Omental fat pad (tissue), 4 donors: ENCODE measurements around the gene PPP1R7. TPM values are rescaled to one million over a fixed set of nuclear protein-coding genes. Genes with fewer than 3 reads are reported as not detected.
A peak's percentile ranks its signal among the peaks of the same experiment; 100 is the strongest.

Experiments
- ATAC-seq: fragments of 150-250 bp; one replicate; pipeline ENCODE4 v1.9.1; 2016; ENCODE audit warnings: mild to moderate bottlenecking, moderate library complexity; ENCODE audit not compliant: low FRiP score
- DNase-seq: peaks from one replicate; pipeline ENCODE4 v3.0.0-alpha.2; 2019; ENCODE audit warnings: low spot score
- total RNA-seq, 4 donors: library from RNA; depleted of rRNA; stranded (reverse); fragments of >200 nt; gene quantifications; one replicate each; pipeline ENCODE4 v1.1.0, GENCODE V29; 2016
- TF ChIP-seq, protein P1 (sequence below), 3 donors: fragments of 450-650 bp; IDR thresholded peaks; one replicate each; pipeline ENCODE4 v1.5.1; 2016 to 2017; ENCODE audit warnings: antibody characterized with exemption in 3 of 3, mild to moderate bottlenecking in 3 of 3, moderate library complexity in 2 of 3

Gene PPP1R7
- total RNA-seq, 4 donors from 2014 or later: 33.4 to 41.8 (median 35.4) TPM

- ATAC-seq: no peak
- TF ChIP-seq, protein P1, sequence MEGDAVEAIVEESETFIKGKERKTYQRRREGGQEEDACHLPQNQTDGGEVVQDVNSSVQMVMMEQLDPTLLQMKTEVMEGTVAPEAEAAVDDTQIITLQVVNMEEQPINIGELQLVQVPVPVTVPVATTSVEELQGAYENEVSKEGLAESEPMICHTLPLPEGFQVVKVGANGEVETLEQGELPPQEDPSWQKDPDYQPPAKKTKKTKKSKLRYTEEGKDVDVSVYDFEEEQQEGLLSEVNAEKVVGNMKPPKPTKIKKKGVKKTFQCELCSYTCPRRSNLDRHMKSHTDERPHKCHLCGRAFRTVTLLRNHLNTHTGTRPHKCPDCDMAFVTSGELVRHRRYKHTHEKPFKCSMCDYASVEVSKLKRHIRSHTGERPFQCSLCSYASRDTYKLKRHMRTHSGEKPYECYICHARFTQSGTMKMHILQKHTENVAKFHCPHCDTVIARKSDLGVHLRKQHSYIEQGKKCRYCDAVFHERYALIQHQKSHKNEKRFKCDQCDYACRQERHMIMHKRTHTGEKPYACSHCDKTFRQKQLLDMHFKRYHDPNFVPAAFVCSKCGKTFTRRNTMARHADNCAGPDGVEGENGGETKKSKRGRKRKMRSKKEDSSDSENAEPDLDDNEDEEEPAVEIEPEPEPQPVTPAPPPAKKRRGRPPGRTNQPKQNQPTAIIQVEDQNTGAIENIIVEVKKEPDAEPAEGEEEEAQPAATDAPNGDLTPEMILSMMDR (IDR thresholded peaks at IDR 0.05): no peak
- no peak for DNase-seq
Observed at GRCh38 chr2:241155936-241156335, 5.7 kb downstream of the PPP1R7 start.

DNA sequence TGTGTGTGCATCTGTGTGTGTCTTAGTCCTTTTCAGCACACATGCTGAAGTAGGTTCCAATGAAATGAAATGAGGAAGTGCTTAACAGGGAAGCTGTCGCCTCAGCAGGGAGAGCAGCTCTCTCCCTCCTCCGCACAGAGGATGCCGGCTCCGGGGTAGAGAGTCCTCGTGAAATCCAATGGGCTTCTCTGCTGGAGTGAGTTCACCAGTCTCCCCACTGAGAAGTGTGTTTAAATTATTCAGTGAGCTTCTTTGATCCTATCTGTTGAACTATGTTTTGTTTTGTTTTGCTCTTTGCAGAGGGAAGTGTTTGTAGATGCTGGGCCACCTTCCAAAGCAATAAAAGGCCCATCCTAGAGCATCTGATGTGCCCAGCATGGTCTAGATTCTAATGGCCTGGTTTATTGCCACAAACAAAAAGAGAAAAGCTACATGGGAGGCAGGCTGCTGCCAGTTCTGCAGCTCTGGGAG is 6.7 kb downstream of the PPP1R7 start:
- no peak for DNase-seq
- TF ChIP-seq, protein P1 (IDR thresholded peaks at IDR 0.05): no peak
- no peak for ATAC-seq

DNA sequence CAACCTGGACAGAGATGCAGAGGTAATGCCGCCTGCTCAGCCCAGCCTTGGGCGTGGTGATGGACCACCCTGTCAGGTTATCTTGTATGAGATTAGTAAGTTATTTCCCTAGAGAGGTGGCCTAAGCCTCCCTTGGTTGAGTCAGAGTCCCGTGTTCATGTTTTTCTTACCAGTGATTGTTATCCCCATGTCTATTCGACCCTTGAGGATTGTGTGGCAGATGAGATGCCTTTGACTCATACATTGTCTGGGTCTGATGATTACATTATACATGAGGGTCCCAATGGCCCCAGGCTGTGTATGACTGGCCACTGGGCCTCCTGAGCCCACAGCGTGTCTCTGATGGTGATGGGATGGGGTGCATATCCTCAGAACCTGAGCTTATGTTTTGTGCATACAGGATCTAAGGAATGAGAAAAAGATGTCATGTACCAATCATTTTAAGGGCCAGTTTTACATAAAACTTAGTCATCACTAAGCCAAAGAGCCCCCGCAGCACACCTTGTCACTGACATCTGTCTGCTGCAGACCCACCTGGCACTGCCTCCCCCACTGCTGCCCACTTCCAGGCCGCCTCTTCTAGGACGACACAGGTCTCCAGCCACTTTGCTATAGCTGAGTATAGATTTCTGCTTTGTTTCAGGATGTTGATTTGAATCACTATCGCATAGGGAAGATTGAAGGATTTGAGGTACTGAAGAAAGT is 7.7 kb downstream of the PPP1R7 start:
- no peak for ATAC-seq
- TF ChIP-seq, protein P1 (IDR thresholded peaks at IDR 0.05): no peak
- DNase-seq: no peak

DNA sequence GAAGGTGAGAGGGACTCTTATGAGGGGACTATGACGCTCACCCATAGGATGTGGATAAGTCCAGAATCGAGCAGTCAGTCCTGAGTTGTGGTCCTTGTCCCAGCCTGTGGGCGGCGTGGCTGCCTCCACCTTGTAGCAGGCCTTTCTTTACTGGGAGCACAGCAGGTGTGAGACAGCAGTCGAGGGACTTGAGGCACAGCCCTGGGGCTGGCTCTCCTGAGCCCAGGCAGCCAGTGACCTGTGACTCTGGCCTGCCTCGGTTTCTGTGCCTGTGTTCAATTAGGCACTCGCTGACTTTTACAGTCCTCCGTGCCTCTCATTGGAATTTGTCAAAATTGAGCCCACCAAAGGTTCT is 8.3 kb downstream of the PPP1R7 start:
- no peak for DNase-seq
- ATAC-seq: no peak
- TF ChIP-seq, protein P1 (IDR thresholded peaks at IDR 0.05): no peak

DNA sequence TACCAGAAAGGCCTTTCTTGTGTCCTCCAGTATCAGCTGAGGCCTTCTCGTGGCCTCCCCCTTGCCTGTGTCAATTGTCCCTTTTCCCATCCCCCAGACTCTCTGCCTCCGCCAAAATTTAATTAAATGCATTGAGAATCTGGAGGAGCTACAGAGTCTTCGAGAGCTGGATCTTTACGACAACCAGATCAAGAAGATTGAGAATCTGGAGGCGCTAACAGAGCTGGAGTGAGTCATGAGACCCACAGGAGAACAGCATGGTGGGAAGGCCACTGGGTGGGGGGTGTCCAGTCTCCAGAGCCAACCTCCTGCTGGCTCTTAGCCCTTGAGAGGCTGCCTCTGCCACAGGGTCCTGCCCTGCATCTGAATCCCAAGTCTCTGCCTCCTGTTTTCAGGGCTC is 8.8 kb downstream of the PPP1R7 start:
- no peak for ATAC-seq
- no peak for DNase-seq
- TF ChIP-seq, protein P1 (IDR thresholded peaks at IDR 0.05): no peak

GRCh38 chr2:241160318-241160717 is 10.1 kb downstream of the PPP1R7 start:
- no peak for ATAC-seq
- TF ChIP-seq, protein P1 (IDR thresholded peaks at IDR 0.05): no peak

DNA sequence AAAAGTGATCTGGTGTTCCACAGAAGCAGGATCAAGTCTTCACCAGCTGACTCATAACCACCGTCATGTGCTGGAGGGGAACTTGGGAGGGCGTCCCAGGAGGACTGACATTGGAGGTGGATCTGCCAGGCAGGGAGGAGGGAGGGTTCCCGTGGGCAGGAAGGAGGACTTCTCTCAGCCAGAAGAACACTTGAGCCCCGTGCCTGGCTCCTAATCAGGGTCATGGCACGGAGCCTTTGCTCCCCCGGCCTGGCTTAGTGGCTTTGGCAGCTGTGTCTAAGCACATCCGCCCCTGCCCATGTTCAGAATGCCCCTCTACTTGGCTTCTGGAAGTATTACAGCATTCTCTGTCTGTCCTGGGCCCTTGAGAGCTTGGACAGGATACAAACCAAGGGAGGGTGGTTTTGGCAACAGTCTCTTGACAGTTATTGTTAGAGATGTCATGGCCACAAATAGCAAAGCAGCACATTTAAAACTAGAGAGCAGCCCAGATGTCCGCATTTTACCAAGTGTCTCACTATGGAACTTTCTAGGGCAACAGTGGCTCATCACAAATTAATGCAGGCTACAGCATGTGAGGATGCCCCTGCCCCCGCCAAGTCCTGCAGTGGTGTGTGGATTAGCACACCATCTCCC is 11.5 kb downstream of the PPP1R7 start:
- peak; percentile 29 for DNase-seq
- TF ChIP-seq, protein P1 (IDR thresholded peaks at IDR 0.05): no peak
- ATAC-seq: peak; percentile 46

More at GRCh38 chr2:241160318-241160717, 10.1 kb downstream of the PPP1R7 start:
- no peak for DNase-seq
